ENCODE data around the gene BCL2.

GRCh38 chr18:63148449-63149301, 170.9 kb downstream of the BCL2 start:
- TF ChIP-seq CTCF (IDR thresholded peaks at IDR 0.05) (no peak), POLR2A (IDR thresholded peaks at IDR 0.05) (no peak)

Data from Peyer's patch (tissue), 4 donors.